Loucy (cell line): ENCODE results near the gene CD209.
"Not testable (repeated sequence)": the region's sequence is repeated elsewhere in the genome, so short reads cannot be mapped to it uniquely, and the experiment has no call there.

Experiments used
- H2AFZ ChIP-seq: fragments of 200-600 bp; sonication (generic); 2 replicates; pipeline ENCODE4 v1.6.0; 2016; ENCODE audit warnings: antibody characterized with exemption, mild to moderate bottlenecking, low read length, moderate library complexity
- H3F3A ChIP-seq: fragments of 200-600 bp; 2 replicates; pipeline ENCODE4 v1.6.0; 2016; ENCODE audit warnings: antibody characterized with exemption, low read depth, mild to moderate bottlenecking
- H3K27me3 ChIP-seq: fragments of 200-600 bp; sonication (generic); 2 replicates; pipeline ENCODE4 v1.6.1; 2014; ENCODE audit warnings: low read length, mild to moderate bottlenecking; ENCODE audit not compliant: insufficient read depth, poor library complexity, severe bottlenecking
- H3K36me3 ChIP-seq: fragments of 200-600 bp; sonication (generic); 2 replicates; pipeline ENCODE4 v1.6.1; 2016; ENCODE audit warnings: low read length; ENCODE audit not compliant: insufficient read depth
- H3K4me1 ChIP-seq: fragments of 200-600 bp; sonication (generic); 2 replicates; pipeline ENCODE4 v1.5.1; 2014; ENCODE audit warnings: low read length, mild to moderate bottlenecking; ENCODE audit not compliant: insufficient read depth, poor library complexity, severe bottlenecking
- H3K4me2 ChIP-seq: fragments of 200-600 bp; sonication (generic); 2 replicates; pipeline ENCODE4 v1.6.0; 2014; ENCODE audit warnings: antibody characterized with exemption, low read length, low read depth, mild to moderate bottlenecking; ENCODE audit not compliant: poor library complexity, severe bottlenecking
- H3K4me3 ChIP-seq: fragments of 200-600 bp; sonication (generic); 2 replicates; pipeline ENCODE4 v1.5.1; 2014; ENCODE audit warnings: low read length, mild to moderate bottlenecking, mixed read lengths; ENCODE audit not compliant: poor library complexity, severe bottlenecking
- H3K79me2 ChIP-seq: fragments of 200-600 bp; sonication (generic); 2 replicates; pipeline ENCODE4 v1.6.1; 2014; ENCODE audit warnings: low read length; ENCODE audit not compliant: insufficient read depth
- H3K9ac ChIP-seq: fragments of 200-600 bp; sonication (generic); 2 replicates; pipeline ENCODE4 v1.6.0; 2014; ENCODE audit warnings: mild to moderate bottlenecking, low read depth, low read length, moderate library complexity; ENCODE audit not compliant: poor library complexity, severe bottlenecking
- H3K9me2 ChIP-seq: fragments of 200-600 bp; sonication (generic); replicated peaks from 2 replicates; pipeline ENCODE4 v1.6.1; 2016; ENCODE audit warnings: low read depth, low read length, mixed read lengths
- H3K9me3 ChIP-seq: fragments of 200-600 bp; sonication (generic); 2 replicates; pipeline ENCODE4 v1.6.1; 2014; ENCODE audit warnings: mild to moderate bottlenecking, antibody characterized with exemption, low read length, low read depth; ENCODE audit not compliant: insufficient read depth
- H4K20me1 ChIP-seq: fragments of 200-600 bp; sonication (generic); 2 replicates; pipeline ENCODE4 v1.6.0; 2014; ENCODE audit warnings: antibody characterized with exemption, low read length, mild to moderate bottlenecking; ENCODE audit not compliant: insufficient read depth, poor library complexity, severe bottlenecking
- CTCF ChIP-seq: fragments of 200-600 bp; sonication (generic); conservative IDR thresholded peaks from 2 replicates; pipeline ENCODE4 v1.5.1; 2014; ENCODE audit warnings: mild to moderate bottlenecking, antibody characterized with exemption, low read length
- EZH2phosphoT487 ChIP-seq: fragments of 200-600 bp; IDR thresholded peaks from 2 replicates; pipeline ENCODE4 v1.6.1; 2018; ENCODE audit warnings: antibody characterized with exemption, mild to moderate bottlenecking, moderate library complexity, borderline replicate concordance

Gene CD209

GRCh38 chr19:7748171-7748570 is 837 bp upstream of the CD209 start:
- Histone ChIP-seq H4K20me1 (no peaks in the 10 kb centered on the region), H3K4me3 (no peak overlapping the region), H3K79me2 (no peaks in the 10 kb centered on the region), H3K27me3 (no peaks in the 10 kb centered on the region), H3K9me3 (no peaks in the 10 kb centered on the region), H3F3A (no peaks in the 10 kb centered on the region), H2AFZ (no peak overlapping the region), H3K36me3 (no peaks in the 10 kb centered on the region), H3K4me1 (no peaks in the 10 kb centered on the region), H3K4me2 (no peak overlapping the region), H3K9ac (no peak overlapping the region), H3K9me2 (no peaks in the 10 kb centered on the region)
- TF ChIP-seq EZH2phosphoT487: no peak
- no peak for TF ChIP-seq CTCF

- not testable (repeated sequence) for H3K27me3 ChIP-seq, H3K9me3 ChIP-seq, H3K9me2 ChIP-seq, H3K9ac ChIP-seq, H3K4me2 ChIP-seq, H2AFZ ChIP-seq, H3K4me1 ChIP-seq, H3K79me2 ChIP-seq, H3K36me3 ChIP-seq, H3K4me3 ChIP-seq, H3F3A ChIP-seq, H4K20me1 ChIP-seq
Measured at GRCh38 chr19:7746306-7746705, 1.0 kb downstream of the CD209 start.

- H3K9me2 ChIP-seq: no peaks in the 10 kb centered on the region
- H3K27me3 ChIP-seq: no peaks in the 10 kb centered on the region
- TF ChIP-seq CTCF (no peak), EZH2phosphoT487 (no peak)
- no peaks in the 10 kb centered on the region for H3K36me3 ChIP-seq
- H3K4me1 ChIP-seq: no peaks in the 10 kb centered on the region
- no peaks in the 10 kb centered on the region for H3K79me2 ChIP-seq
- no peak overlapping the region for H3K9ac ChIP-seq
- H2AFZ ChIP-seq: no peak overlapping the region
- no peaks in the 10 kb centered on the region for H3F3A ChIP-seq
- no peaks in the 10 kb centered on the region for H4K20me1 ChIP-seq
- no peaks in the 10 kb centered on the region for H3K9me3 ChIP-seq
- no peak overlapping the region for H3K4me2 ChIP-seq
- no peak overlapping the region for H3K4me3 ChIP-seq
Measured at GRCh38 chr19:7744871-7745650, 2.3 kb downstream of the CD209 start.

GRCh38 chr19:7744199-7744786 is 3.0 kb downstream of the CD209 start:
- TF ChIP-seq EZH2phosphoT487 (no peak), CTCF (no peak)
- Histone ChIP-seq H2AFZ (no peak overlapping the region), H3K4me2 (no peak overlapping the region), H3K4me3 (no peak overlapping the region), H3F3A (no peaks in the 10 kb centered on the region), H3K9ac (no peak overlapping the region), H3K27me3 (no peaks in the 10 kb centered on the region), H3K79me2 (no peaks in the 10 kb centered on the region), H3K36me3 (no peaks in the 10 kb centered on the region), H4K20me1 (no peaks in the 10 kb centered on the region), H3K4me1 (no peaks in the 10 kb centered on the region), H3K9me3 (no peaks in the 10 kb centered on the region), H3K9me2 (no peaks in the 10 kb centered on the region)
